K562 (cell line): ENCODE results near the gene TRANK1. TPM values are rescaled to one million over a fixed set of nuclear protein-coding genes. Genes with fewer than 3 reads are reported as not detected.

Experiments
- BCOR ChIP-seq: fragments of 450-650 bp; IDR thresholded peaks from 2 replicates; pipeline ENCODE4 v1.6.1; 2016
- DNMT1 ChIP-seq: fragments of 450-650 bp; IDR thresholded peaks from 2 replicates; pipeline ENCODE4 v1.6.1; 2016; ENCODE audit warnings: antibody characterized with exemption, mild to moderate bottlenecking
- E2F3 ChIP-seq: fragments of 250-450 bp; sonication (Bioruptor Pico); IDR thresholded peaks from 2 replicates; pipeline ENCODE4 v1.4.0; 2020; ENCODE audit warnings: mild to moderate bottlenecking
- ELF4 ChIP-seq: fragments of 450-650 bp; formaldehyde crosslinking; IDR thresholded peaks from 2 replicates; pipeline ENCODE4 v1.4.0; 2022; ENCODE audit warnings: missing genetic modification characterization
- ETS2 ChIP-seq: IDR thresholded peaks from 2 replicates; pipeline ENCODE4 v1.6.1; 2016; ENCODE audit warnings: borderline replicate concordance, missing genetic modification characterization, mild to moderate bottlenecking, moderate library complexity, missing compliant biosample characterization; ENCODE audit not compliant: poor library complexity, severe bottlenecking
- GTF2E2 ChIP-seq: fragments of 200-800 bp; sonication (Bioruptor generic); IDR thresholded peaks from 2 replicates; pipeline ENCODE4 v1.6.1; 2016; ENCODE audit warnings: missing genetic modification characterization, missing compliant biosample characterization
- HDAC1 ChIP-seq, 2 experiments: fragments of 450-650 bp; IDR thresholded peaks; 2 replicates each; pipeline ENCODE4 v1.6.1; 2016 to 2017; ENCODE audit warnings: inconsistent platforms in 1 of 2, mild to moderate bottlenecking in 1 of 2, moderate library complexity in 1 of 2
- HDGF ChIP-seq: fragments of 450-650 bp; IDR thresholded peaks from 2 replicates; pipeline ENCODE4 v1.6.1; 2016
- MEF2D ChIP-seq: conservative IDR thresholded peaks from 2 replicates; pipeline ENCODE4 v1.6.1; 2016; ENCODE audit warnings: low read depth, missing genetic modification characterization, missing compliant biosample characterization
- MIER1 ChIP-seq: fragments of 450-650 bp; IDR thresholded peaks from 2 replicates; pipeline ENCODE4 v1.6.1; 2016; ENCODE audit warnings: antibody characterized with exemption, mild to moderate bottlenecking, low read depth
- NCOR1 ChIP-seq: fragments of 450-650 bp; IDR thresholded peaks from 2 replicates; pipeline ENCODE4 v1.6.1; 2016; ENCODE audit warnings: mild to moderate bottlenecking, moderate library complexity
- NELFE ChIP-seq: IDR thresholded peaks from 2 replicates; pipeline ENCODE4 v1.6.1; 2011; ENCODE audit warnings: mild to moderate bottlenecking; ENCODE audit not compliant: insufficient read depth, insufficient read length
- NFIX ChIP-seq: fragments of 250-450 bp; sonication (Bioruptor Pico); IDR thresholded peaks from 2 replicates; pipeline ENCODE4 v1.4.0; 2020; ENCODE audit warnings: low read depth, mild to moderate bottlenecking, moderate library complexity
- PHF8 ChIP-seq: fragments of 200-600 bp; sonication (generic); IDR thresholded peaks from 2 replicates; pipeline ENCODE4 v1.6.1; 2012; ENCODE audit warnings: mixed run types, mild to moderate bottlenecking, inconsistent platforms, low read length, moderate library complexity, borderline replicate concordance
- THRAP3 ChIP-seq: fragments of 450-650 bp; IDR thresholded peaks from 2 replicates; pipeline ENCODE4 v1.6.1; 2016; ENCODE audit warnings: mild to moderate bottlenecking, inconsistent platforms, borderline replicate concordance
- ZFP36 ChIP-seq: fragments of 150-350 bp; IDR thresholded peaks from 2 replicates; pipeline ENCODE4 v1.6.1; 2018; ENCODE audit warnings: low read length, low read depth; ENCODE audit not compliant: partially characterized antibody
- polyA plus RNA-seq, 8 experiments: library from polyadenylated mRNA; depleted of rRNA in 4 of 8; stranded (reverse) in 5 of 8; unstranded in 3 of 8; fragments of >200 nt; fragmentation: Nextera tagmentation in 2 of 8; fragmentation: Illumina TruSeq in 1 of 8; extraction: Ambion mirVana in 2 of 8; extraction: Trizol in 1 of 8; gene quantifications; 2 replicates each; pipeline versions ENCODE4 v1.2.1 to v1.2.3, GENCODE V29; 2011 to 2014; ENCODE audit warnings: inconsistent platforms in 1 of 8, missing spikeins in 1 of 8
- total RNA-seq, 7 experiments: library from RNA; depleted of rRNA in 6 of 7; stranded (reverse); fragments of >200 nt in 6 of 7; fragmentation: Illumina TruSeq in 2 of 7; extraction: Trizol in 2 of 7; gene quantifications; 2 replicates each; pipeline versions ENCODE4 v1.2.1 to v1.2.3, GENCODE V29; 2011 to 2021; ENCODE audit warnings: low replicate concordance in 1 of 7
- TF ChIP-seq, protein P1 (sequence below): fragments of 450-650 bp; formaldehyde crosslinking; IDR thresholded peaks from 2 replicates; pipeline ENCODE4 v1.4.0; 2022; ENCODE audit warnings: mild to moderate bottlenecking, moderate library complexity
- TF ChIP-seq, protein P2 (sequence below): sonication (generic); formaldehyde crosslinking; IDR thresholded peaks from 2 replicates; pipeline ENCODE4 v1.8.1; 2023; ENCODE audit warnings: mild to moderate bottlenecking, missing genetic modification reagents
- TF ChIP-seq, protein P3 (sequence below), 3 experiments: IDR thresholded peaks in 2 of 3; conservative IDR thresholded peaks in 1 of 3; 2 replicates each; pipeline ENCODE4 v1.5.1; 2011 to 2012; ENCODE audit warnings: low read length in 3 of 3, mild to moderate bottlenecking in 3 of 3, control low read depth in 2 of 3, improper control_type of control experiment in 1 of 3, inconsistent platforms in 1 of 3, low read depth in 1 of 3, mixed read lengths in 1 of 3, moderate library complexity in 1 of 3; ENCODE audit not compliant: insufficient read depth in 2 of 3
- TF ChIP-seq, protein P4 (sequence below): fragments of 450-650 bp; conservative IDR thresholded peaks from 2 replicates; pipeline ENCODE4 v1.6.1; 2016; ENCODE audit warnings: missing genetic modification characterization, low read depth, mild to moderate bottlenecking, missing compliant biosample characterization, moderate library complexity
- TF ChIP-seq, protein P5 (sequence below): sonication (generic); formaldehyde crosslinking; IDR thresholded peaks from 2 replicates; pipeline ENCODE4 v1.8.0; 2022; ENCODE audit warnings: missing genetic modification reagents, mild to moderate bottlenecking, moderate library complexity, borderline replicate concordance

Gene TRANK1
- total and polyA plus RNA-seq, 9 of the 15 experiments (the other 6 are each of a cell fraction or from before 2014, with no cell fraction given) = 0.41 to 5.3 (median 2.1) TPM

DNA sequence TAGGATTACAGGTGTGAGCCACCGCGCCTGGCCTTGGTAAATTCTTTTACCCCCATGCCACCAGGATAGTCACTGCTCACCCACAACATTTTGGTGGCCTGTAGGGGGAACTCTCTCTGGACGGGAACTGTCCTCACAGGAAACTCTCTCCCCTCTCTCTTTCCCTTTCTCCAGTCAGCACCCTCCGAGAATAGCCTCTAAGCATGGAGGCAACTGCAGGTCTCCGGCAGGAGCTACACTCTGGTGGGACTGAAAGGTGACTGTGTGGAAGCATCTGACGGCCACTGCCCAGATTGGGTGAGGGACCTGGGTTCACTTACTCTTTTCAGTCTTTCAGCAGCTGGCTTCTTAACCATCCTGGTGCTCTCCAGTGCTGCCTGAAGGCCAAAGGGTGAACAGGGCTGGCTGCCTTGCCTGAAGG is 21.3 kb downstream of the TRANK1 start (continued):
- TF ChIP-seq NCOR1 (no peak), HDAC1 (IDR thresholded peaks at IDR 0.05) (no peak), NELFE (no peak), NFIX (no peak), HDGF (0 out of 2 replicates have a peak, but pooled peaks have one; percentile 10), ELF4 (peak; percentile 39; the same call in 1 of the 2 replicates), ETS2 (tag) (no peak), GTF2E2 (tag) (0 out of 2 replicates have a peak, but pooled peaks have one; percentile 2), PHF8 (peak; percentile 36; the same call in 1 of the 2 replicates), THRAP3 (no peak), DNMT1 (no peak), ZFP36 (no peak), MIER1 (no peak), BCOR (0 out of 2 replicates have a peak, but pooled peaks have one; percentile 12), E2F3 (CRISPR knock-in tag) (0 out of 2 replicates have a peak, but pooled peaks have one; percentile 38), MEF2D (tag) (0 out of 2 replicates have a peak, but pooled peaks have one; percentile 11)
- TF ChIP-seq, protein P1, sequence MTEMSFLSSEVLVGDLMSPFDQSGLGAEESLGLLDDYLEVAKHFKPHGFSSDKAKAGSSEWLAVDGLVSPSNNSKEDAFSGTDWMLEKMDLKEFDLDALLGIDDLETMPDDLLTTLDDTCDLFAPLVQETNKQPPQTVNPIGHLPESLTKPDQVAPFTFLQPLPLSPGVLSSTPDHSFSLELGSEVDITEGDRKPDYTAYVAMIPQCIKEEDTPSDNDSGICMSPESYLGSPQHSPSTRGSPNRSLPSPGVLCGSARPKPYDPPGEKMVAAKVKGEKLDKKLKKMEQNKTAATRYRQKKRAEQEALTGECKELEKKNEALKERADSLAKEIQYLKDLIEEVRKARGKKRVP (CRISPR knock-in tag) = 0 out of 2 replicates have a peak, but pooled peaks have one; percentile 22
- TF ChIP-seq, protein P2, sequence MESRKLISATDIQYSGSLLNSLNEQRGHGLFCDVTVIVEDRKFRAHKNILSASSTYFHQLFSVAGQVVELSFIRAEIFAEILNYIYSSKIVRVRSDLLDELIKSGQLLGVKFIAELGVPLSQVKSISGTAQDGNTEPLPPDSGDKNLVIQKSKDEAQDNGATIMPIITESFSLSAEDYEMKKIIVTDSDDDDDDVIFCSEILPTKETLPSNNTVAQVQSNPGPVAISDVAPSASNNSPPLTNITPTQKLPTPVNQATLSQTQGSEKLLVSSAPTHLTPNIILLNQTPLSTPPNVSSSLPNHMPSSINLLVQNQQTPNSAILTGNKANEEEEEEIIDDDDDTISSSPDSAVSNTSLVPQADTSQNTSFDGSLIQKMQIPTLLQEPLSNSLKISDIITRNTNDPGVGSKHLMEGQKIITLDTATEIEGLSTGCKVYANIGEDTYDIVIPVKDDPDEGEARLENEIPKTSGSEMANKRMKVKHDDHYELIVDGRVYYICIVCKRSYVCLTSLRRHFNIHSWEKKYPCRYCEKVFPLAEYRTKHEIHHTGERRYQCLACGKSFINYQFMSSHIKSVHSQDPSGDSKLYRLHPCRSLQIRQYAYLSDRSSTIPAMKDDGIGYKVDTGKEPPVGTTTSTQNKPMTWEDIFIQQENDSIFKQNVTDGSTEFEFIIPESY (CRISPR knock-in tag) = no peak
- TF ChIP-seq, protein P3, sequence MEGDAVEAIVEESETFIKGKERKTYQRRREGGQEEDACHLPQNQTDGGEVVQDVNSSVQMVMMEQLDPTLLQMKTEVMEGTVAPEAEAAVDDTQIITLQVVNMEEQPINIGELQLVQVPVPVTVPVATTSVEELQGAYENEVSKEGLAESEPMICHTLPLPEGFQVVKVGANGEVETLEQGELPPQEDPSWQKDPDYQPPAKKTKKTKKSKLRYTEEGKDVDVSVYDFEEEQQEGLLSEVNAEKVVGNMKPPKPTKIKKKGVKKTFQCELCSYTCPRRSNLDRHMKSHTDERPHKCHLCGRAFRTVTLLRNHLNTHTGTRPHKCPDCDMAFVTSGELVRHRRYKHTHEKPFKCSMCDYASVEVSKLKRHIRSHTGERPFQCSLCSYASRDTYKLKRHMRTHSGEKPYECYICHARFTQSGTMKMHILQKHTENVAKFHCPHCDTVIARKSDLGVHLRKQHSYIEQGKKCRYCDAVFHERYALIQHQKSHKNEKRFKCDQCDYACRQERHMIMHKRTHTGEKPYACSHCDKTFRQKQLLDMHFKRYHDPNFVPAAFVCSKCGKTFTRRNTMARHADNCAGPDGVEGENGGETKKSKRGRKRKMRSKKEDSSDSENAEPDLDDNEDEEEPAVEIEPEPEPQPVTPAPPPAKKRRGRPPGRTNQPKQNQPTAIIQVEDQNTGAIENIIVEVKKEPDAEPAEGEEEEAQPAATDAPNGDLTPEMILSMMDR (IDR thresholded peaks at IDR 0.05 in 2 of 3, conservative IDR thresholded peaks at IDR 0.05 in 1 of 3; ENCODE audit: insufficient read depth in 2 of 3, low read depth in 1 of 3, low read length in 3 of 3) = peak in 1 of 3 experiments; percentile 34; a peak in 3 of 6 replicates
- TF ChIP-seq, protein P4, sequence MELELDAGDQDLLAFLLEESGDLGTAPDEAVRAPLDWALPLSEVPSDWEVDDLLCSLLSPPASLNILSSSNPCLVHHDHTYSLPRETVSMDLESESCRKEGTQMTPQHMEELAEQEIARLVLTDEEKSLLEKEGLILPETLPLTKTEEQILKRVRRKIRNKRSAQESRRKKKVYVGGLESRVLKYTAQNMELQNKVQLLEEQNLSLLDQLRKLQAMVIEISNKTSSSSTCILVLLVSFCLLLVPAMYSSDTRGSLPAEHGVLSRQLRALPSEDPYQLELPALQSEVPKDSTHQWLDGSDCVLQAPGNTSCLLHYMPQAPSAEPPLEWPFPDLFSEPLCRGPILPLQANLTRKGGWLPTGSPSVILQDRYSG (tag) = 0 out of 2 replicates have a peak, but pooled peaks have one; percentile 21
- TF ChIP-seq, protein P5, sequence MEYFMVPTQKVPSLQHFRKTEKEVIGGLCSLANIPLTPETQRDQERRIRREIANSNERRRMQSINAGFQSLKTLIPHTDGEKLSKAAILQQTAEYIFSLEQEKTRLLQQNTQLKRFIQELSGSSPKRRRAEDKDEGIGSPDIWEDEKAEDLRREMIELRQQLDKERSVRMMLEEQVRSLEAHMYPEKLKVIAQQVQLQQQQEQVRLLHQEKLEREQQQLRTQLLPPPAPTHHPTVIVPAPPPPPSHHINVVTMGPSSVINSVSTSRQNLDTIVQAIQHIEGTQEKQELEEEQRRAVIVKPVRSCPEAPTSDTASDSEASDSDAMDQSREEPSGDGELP (CRISPR knock-in tag) = 0 out of 2 replicates have a peak, but pooled peaks have one; percentile 26
